DMS 273 treated with DMSO at 0.1 percent for 48 hours (cell line): Measurements from ENCODE around the gene TLR2.

Source experiments
- DNase-seq: peaks from one replicate; lab custom pipeline; 2025; lab: John Stamatoyannopoulos, UW

The TLR2 gene, protein sequence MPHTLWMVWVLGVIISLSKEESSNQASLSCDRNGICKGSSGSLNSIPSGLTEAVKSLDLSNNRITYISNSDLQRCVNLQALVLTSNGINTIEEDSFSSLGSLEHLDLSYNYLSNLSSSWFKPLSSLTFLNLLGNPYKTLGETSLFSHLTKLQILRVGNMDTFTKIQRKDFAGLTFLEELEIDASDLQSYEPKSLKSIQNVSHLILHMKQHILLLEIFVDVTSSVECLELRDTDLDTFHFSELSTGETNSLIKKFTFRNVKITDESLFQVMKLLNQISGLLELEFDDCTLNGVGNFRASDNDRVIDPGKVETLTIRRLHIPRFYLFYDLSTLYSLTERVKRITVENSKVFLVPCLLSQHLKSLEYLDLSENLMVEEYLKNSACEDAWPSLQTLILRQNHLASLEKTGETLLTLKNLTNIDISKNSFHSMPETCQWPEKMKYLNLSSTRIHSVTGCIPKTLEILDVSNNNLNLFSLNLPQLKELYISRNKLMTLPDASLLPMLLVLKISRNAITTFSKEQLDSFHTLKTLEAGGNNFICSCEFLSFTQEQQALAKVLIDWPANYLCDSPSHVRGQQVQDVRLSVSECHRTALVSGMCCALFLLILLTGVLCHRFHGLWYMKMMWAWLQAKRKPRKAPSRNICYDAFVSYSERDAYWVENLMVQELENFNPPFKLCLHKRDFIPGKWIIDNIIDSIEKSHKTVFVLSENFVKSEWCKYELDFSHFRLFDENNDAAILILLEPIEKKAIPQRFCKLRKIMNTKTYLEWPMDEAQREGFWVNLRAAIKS

GRCh38 chr4:153684182-153684970, at the start of gene TLR2:
TSS of gene TLR2 (plus strand) at chr4:153684280. CDS start at chr4:153702908, 18,628 bp downstream.
- no peak for DNase-seq

DNA sequence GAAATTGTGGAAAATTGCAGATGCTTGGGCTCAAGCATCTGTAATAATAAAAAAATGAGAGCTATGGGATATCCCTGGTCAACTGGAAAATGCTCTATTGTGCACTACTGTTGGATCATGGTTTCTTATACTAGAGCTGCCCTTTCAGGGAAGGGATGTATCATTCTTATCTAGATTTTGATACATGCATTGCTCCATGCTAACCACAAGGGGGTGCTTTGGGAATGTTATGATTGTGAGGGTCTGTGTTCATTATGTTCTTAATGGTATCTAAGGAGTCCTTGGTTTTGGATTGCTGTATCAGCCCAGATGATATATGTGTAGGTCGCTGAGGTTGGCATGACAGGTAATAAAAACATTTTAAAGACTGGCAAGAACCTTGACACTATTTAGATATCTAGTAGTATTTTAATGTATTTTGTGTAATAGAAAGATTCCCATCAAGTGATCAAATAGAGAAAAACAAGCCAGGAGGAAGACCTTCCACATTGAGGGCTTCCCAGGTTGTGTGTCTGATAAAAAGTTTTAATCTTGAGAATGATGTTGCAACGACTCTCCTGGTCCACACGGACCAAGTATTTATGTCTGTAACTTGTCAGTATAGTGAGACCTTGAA, 49.2 kb upstream of the TLR2 start:
- no peak for DNase-seq

DNA sequence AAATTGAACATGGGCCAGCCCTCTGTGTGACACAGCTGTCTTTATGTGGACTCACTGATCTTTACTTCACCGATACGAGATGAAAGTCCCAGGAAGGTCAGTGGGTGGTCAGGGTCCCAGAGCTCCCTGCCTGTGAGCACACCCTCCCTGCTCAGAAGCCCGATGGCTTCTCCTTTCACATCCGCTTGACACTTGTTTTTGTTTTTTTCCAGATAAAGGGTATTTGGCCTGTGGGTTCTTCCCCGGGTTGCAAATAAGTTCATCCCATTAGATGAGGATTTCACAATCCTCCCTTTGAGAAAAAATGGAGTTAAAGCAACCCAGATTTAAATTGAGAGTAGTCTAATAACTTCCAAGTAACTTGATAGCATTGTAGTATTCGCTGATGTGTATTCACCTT, 48.2 kb upstream of the TLR2 start:
- no peak for DNase-seq

- DNase-seq, result no peak
Observed at GRCh38 chr4:153637201-153637600, 46.9 kb upstream of the TLR2 start.

- no peak for DNase-seq
Observed at GRCh38 chr4:153638011-153638410, 46.1 kb upstream of the TLR2 start.

DNA sequence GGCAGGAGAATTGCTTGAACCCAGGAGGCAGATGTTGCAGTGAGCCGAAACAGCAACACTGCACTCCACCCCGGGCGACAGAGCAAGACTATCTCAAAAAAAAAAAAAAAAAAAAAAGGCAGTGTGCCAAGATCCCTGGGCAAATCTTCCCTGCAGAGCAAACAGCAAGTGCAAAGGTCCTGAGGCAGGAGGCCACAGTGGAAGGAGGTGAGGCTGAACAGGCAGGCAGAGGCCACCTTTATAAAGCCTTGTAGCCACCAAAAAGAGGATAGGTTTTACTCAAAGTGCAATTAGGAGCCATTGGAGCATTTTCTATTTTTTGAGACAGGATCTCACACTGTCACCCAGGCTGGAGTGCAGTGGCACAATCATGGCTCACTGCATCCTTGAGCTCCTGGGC, 45.1 kb upstream of the TLR2 start:
- no peak for DNase-seq

- no peak for DNase-seq
Observed at GRCh38 chr4:153639833-153640802, 44.0 kb upstream of the TLR2 start.

DNA sequence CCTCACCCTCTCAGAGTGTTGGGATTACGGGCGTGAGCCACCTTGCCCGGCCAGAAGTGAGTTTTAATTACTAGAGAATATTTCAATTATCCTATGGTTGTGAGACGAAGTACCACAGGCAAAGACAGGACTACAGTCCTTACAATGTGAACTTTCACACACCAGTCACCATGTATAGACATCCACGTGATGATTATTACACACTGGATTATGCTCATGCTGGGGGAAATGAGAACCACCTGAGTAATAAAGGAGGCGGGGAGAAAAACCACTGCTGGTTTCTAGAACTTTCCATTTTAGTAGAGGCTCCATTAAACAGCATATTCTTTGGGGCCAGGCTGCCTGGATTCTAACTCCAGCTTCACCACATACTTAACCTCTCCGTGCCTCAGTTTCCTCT, 42.5 kb upstream of the TLR2 start:
- no peak for DNase-seq

DNA sequence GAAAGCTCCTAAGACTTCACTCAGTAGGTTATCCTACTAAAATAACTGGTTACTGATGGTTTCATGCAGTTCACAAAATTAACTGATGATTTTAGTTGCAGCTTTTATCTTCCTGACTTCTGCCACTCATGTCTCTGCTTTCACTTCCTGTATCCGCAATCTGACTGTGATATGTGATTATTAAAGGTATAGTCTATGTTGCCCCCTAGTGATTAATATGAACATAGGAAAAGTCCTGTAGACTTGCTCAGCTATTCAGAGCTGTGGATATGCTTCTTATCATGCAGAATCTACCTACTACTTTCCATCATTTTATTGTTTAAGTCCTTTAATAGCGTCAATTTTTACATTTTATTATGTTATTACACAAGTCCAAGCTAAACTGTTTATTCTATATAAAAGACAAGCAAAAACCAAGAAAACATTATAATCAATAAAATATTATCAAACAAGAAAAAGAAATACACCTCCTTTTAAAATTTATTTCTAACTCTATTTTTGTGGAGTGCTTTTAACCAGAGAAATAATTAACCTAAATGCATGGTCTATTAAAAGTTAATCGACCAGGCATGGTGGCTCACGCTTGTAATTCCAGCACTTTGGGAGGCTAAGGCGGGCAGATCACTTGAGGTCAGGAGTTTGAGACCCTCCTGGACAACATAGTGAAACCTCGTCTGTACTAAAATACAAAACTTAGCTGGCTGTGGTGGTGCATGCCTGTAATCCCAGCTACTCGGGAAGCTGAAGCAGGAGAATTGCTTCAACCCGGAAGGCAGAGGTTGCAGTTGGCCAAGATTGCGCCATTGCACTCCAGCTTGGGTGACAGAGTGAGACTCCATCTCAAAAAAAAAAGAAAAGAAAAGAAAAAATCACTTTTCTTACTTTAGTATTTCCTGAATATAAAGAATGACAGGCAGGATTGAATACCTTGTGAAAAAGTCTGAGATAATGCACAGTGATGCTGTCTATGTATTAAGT, 40.4 kb upstream of the TLR2 start:
- peak; percentile 33 for DNase-seq

DNA sequence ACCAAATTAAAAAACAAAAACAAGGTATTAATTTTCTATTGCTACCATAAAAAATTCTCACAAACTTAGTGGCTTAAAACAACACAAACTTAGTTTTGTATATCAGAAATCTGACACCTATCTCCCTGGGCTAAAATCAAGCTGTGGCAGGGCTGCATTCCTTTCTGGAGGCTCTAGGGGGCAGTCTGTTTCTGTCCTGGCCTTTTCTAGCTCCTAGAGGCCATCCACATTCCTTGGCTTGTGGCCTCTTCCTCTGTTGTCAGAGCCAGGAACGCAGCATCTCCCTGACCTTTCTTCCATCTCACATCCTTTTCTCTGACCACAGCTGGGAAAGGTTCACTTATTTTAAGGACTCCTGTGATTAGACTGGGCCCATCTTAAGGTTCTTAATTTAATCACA, 38.9 kb upstream of the TLR2 start:
- no peak for DNase-seq

DNA sequence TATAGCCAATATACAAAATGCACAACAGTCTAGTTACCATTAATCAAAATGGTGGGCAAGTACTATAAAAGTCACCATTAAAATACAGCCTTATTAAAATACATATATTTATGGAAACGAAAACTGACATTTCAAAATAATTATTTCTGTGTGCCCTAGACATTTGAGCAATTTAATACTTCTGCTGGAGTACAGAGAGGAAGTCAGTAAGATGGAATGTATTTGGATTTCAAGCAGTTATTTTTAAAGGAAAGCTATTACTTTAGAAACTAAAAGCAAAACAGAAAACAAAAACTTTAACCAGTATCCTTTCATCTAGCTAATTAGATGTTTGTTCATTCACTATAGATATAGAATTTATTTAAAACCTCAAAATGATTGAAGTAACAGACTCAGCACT, 37.8 kb upstream of the TLR2 start:
- no peak for DNase-seq

- DNase-seq, result no peak
Observed at GRCh38 chr4:153646978-153647377, 37.1 kb upstream of the TLR2 start.

DNA sequence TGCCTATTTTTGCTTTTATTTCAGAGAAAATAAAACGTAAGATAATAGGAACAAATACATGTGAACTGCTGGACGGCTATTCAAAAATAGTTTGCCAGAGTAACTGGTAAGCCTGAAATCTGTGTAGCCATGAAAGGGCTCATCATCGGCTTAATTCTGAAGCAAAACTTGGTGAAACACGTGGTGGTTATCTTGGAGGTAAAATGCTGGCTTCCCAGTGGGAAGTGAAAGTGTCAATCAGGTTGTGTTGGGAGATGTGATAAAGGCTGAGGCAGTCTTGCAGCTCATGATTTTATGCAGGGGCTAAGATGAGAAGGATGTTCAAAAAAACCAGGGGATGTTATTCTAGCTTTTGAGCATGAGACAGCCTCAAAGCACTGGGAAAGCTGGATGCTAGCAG, 36.1 kb upstream of the TLR2 start:
- no peak for DNase-seq

DNA sequence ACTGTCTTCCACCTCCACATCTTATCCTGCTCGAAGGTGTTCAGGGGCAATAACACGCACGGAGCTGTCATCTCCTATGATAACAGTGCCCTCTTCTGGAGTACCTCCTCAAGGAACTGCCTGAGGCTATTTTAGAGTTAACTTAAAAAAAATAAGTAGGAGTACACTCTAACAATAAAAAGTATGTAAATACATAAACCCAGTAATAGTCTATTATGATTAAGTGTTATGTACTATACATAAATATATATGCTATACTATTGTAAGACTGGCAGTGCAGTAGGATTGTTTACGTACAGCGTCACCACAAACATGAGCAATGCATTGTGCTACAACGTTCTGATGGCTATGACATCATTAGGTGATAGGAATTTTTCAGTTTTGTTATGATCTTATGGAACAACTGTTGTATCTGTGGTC, 34.5 kb upstream of the TLR2 start:
- no peak for DNase-seq

- DNase-seq, result no peak
Observed at GRCh38 chr4:153651116-153651515, 33.0 kb upstream of the TLR2 start.

DNA sequence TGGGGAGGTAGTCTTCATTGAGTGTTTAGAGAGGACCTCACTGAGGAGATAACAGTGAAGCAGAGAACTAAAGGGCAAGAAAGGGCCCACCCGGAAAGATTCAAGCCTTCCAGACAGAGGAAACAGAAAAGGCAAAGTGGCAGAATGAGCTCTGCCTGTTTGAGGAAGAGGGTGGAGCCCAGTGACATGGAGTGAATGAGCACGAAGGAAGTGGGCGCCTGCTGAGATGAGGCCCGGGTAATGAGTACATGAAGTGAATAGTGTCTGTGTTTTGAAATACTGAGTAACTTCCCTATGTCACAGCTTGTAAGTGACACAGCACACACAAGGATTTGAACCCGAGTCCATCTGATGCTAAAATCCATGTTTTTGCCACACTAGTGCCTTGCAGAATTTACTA, 32.5 kb upstream of the TLR2 start:
- DNase-seq, result no peak

DNA sequence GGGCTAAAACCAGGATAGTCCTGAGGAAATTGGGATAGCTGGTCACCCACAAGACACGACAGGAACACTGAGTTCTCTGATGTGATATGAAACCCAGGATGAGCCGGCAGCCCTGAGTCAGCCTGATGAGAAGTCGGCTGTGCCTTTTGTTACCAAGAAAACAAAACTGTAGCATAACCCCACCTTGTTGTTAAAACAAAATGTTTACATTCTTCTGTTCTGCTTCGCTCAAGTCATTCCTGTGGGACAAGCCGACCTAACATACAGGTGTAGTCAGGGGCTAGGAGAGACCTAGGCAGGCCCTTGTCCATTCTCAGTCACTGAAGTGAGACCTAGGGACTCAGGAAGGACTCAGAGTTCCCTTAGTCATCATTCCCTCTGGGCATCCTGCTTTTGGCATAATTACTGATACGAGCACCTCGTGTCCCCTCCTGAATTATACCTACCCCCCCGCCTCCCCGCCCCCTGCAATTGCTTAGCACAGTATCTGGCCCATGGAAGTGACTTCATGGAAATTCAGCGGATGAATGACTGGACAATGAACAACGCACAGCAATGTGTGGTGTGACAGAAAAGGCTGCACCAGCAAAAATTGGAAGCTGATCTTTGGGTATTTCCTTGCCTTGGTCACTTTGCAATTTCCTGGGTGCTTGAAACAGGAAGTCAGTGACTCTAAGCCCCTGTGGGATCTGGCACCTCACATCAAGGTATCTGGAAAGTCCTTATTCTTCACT, 31.9 kb upstream of the TLR2 start:
- DNase-seq, result no peak

DNA sequence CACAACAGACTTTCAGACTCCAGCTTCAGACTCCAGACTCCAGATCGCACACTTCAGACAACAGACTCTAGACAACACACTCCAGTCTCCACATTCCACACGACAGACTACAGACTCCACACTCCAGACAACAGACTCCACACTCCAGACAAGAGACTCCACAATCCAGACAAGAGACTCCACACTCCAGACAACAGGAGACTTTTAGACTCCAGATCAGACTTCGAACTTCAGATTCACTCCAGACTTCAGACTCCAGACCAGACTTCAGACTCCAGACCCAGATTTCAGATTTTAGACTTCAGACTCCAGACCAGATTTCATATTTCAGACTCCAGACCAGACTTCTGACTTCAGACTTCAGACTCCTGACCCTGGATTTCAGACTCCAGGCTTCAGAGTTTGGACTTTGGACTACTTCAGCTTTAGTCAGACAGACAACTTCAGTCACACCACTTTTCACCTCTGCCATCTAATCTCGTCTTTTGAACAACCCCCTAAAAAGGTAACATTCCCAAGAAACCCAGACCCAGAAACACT, 29.0 kb upstream of the TLR2 start:
- no peak for DNase-seq

DNA sequence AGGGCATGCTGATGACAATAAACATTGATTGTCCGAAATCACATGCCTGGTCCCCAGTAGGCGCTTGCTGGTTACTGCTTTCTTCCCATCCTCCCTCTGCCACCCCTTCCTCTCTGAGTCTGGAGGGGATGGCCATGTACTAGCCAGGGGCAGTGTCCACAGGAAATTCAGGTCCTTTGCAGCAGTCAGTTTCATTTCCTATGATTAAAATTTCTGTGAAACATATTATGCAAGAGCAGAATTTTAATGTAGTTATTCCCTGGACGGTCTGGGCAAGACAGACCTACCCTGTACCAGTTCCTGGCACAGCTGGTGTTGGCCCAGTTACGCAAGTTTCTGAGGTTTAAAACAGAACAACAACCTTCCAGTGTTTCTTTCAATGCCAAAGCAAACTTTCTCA, 28.2 kb upstream of the TLR2 start:
- no peak for DNase-seq
